Measurements from ENCODE around the gene UBB.
A peak's percentile ranks its signal among the peaks of the same experiment; 100 is the strongest.

DNA sequence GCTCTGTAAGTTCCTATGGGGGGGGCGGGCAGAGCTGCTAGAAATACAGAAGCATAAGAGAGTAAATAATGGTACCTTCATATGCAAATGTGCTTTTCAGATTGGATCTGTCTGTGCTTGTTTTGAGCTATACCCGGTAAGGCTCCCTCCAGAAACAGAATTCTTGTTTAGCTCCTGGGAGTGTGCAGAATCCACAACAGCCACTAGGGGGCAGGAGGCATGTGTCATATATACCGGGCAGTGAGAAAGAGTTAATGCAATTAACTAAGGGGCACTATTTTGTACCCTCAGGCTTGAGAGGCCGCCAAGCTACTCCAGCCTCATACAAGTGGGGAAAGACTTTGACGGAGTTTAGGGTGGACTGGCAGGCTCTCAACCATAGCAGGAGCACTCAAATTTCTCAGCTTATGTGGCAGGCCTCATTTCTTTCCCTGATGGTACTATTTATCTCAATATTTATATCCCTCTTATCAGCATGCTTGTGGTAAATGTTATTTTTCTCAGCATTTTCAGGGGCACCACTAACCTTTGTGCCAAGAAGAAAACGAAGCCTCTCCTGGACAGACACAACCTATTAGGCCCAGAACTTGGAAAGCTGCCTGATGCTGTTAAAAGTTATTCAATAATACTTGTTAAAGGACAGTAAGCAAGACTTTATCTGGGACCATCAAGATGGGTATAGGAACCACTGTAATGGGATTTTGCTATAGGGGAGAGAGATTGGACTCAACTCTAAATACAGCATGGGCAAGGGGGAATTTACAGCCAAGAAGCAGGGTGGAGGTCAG, 16.9 kb upstream of the UBB start:
- TF ChIP-seq EP300 (IDR thresholded peaks at IDR 0.05) = no peak
- TF ChIP-seq, protein P1, sequence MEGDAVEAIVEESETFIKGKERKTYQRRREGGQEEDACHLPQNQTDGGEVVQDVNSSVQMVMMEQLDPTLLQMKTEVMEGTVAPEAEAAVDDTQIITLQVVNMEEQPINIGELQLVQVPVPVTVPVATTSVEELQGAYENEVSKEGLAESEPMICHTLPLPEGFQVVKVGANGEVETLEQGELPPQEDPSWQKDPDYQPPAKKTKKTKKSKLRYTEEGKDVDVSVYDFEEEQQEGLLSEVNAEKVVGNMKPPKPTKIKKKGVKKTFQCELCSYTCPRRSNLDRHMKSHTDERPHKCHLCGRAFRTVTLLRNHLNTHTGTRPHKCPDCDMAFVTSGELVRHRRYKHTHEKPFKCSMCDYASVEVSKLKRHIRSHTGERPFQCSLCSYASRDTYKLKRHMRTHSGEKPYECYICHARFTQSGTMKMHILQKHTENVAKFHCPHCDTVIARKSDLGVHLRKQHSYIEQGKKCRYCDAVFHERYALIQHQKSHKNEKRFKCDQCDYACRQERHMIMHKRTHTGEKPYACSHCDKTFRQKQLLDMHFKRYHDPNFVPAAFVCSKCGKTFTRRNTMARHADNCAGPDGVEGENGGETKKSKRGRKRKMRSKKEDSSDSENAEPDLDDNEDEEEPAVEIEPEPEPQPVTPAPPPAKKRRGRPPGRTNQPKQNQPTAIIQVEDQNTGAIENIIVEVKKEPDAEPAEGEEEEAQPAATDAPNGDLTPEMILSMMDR (IDR thresholded peaks at IDR 0.05) = peak; percentile 49 to 92 (median 86)
- no peak for TF ChIP-seq POLR2A (IDR thresholded peaks at IDR 0.05)
- no peak for TF ChIP-seq POLR2AphosphoS5 (IDR thresholded peaks at IDR 0.05)
